Tibial nerve (tissue), 4 donors: ENCODE data around the gene RAI14. TPM values are rescaled to one million over a fixed set of nuclear protein-coding genes. Genes with fewer than 3 reads are reported as not detected.

Experiments
- DNase-seq, 2 donors: peaks; one replicate each; pipeline ENCODE4 v3.0.0-alpha.2; 2019; ENCODE audit warnings: low spot score in 2 of 2
- H3K27ac ChIP-seq, 4 donors: fragments of 200-600 bp; sonication (generic) in 3 of 4; one replicate each; pipeline ENCODE4 v1.5.1; 2017 to 2019; ENCODE audit warnings: mild to moderate bottlenecking in 1 of 4
- H3K27me3 ChIP-seq, 2 donors: fragments of 200-600 bp; sonication (generic) in 1 of 2; one replicate each; pipeline versions ENCODE4 v1.5.1 to v1.6.0; 2017 to 2019
- H3K36me3 ChIP-seq, 3 donors: fragments of 200-600 bp; sonication (generic); one replicate each; pipeline ENCODE4 v1.5.1; 2018 to 2019
- H3K4me1 ChIP-seq, 4 donors: fragments of 200-600 bp; sonication (generic) in 3 of 4; one replicate each; pipeline ENCODE4 v1.5.1; 2017 to 2019
- H3K4me3 ChIP-seq, 4 donors: fragments of 200-600 bp; sonication (generic) in 3 of 4; one replicate each; pipeline ENCODE4 v1.5.1; 2017 to 2019; ENCODE audit warnings: mild to moderate bottlenecking in 1 of 4, moderate library complexity in 1 of 4
- H3K9me3 ChIP-seq, 4 donors: fragments of 200-600 bp; sonication (generic) in 3 of 4; one replicate each; pipeline ENCODE4 v1.5.1; 2017 to 2019
- CTCF ChIP-seq, 5 experiments: fragments of 200-600 bp in 3 of 5; fragments of 450-650 bp in 2 of 5; sonication (generic) in 3 of 5; IDR thresholded peaks; one replicate each; pipeline ENCODE4 v1.5.1; 2016 to 2019; ENCODE audit warnings: antibody characterized with exemption in 5 of 5, mild to moderate bottlenecking in 3 of 5, moderate library complexity in 2 of 5
- EP300 ChIP-seq, 2 donors: sonication (generic); formaldehyde crosslinking; IDR thresholded peaks; one replicate each; pipeline ENCODE4 v1.6.1; 2017; ENCODE audit warnings: antibody characterized with exemption in 2 of 2, mild to moderate bottlenecking in 1 of 2
- POLR2A ChIP-seq, 2 donors: fragments of 450-650 bp; IDR thresholded peaks; one replicate each; pipeline ENCODE4 v1.6.1; 2017; ENCODE audit warnings: antibody characterized with exemption in 2 of 2, mild to moderate bottlenecking in 2 of 2, moderate library complexity in 2 of 2
- WGBS, 2 donors: methylation state at CpG; one replicate each; pipeline ENCODE4 v1.1.5; 2018; 5-methylcytosine and 5-hydroxymethylcytosine counted together
- total RNA-seq, 4 donors: library from RNA; depleted of rRNA; stranded (reverse); fragments of >200 nt; gene quantifications; one replicate each; pipeline ENCODE4 v1.1.0, GENCODE V29; 2016

The RAI14 gene
- total RNA-seq, 4 donors from 2014 or later = 42.8 to 72.2 (median 68.0) TPM

GRCh38 chr5:34666392-34667080 is 10.4 kb downstream of the RAI14 start:
- 84 to 88% methylated on average over 8 of the region's 8 CpGs for WGBS, 2 donors
- no peak overlapping the region for H3K27ac ChIP-seq
- no peak for DNase-seq

GRCh38 chr5:34667705-34668104 is 11.6 kb downstream of the RAI14 start:
- Histone ChIP-seq H3K4me3 (no peak overlapping the region), H3K27me3 (no peaks in the 10 kb centered on the region), H3K4me1 (peaks cover 0 to 17% (median 0%) of the 10 kb centered on the region in 4 donors), H3K36me3 (peaks cover 0 to 18% (median 0%) of the 10 kb centered on the region in 3 donors), H3K27ac (no peak overlapping the region), H3K9me3 (no peaks in the 10 kb centered on the region)
- WGBS, 2 donors = 62 to 71% methylated on average over 5 of the region's 5 CpGs
- no peak for DNase-seq
- TF ChIP-seq EP300 (IDR thresholded peaks at IDR 0.05) = no peak

More at GRCh38 chr5:34666392-34667080, 10.4 kb downstream of the RAI14 start:
- H3K4me1 ChIP-seq = peaks cover 0 to 17% (median 0%) of the 10 kb centered on the region in 4 donors
- TF ChIP-seq POLR2A (IDR thresholded peaks at IDR 0.05) (no peak), CTCF (IDR thresholded peaks at IDR 0.05) (no peak), EP300 (IDR thresholded peaks at IDR 0.05) (no peak)
- peaks cover 0 to 18% (median 0%) of the 10 kb centered on the region in 3 donors for H3K36me3 ChIP-seq
- no peaks in the 10 kb centered on the region for H3K27me3 ChIP-seq
- H3K4me3 ChIP-seq = no peak overlapping the region
- no peaks in the 10 kb centered on the region for H3K9me3 ChIP-seq

- DNase-seq = no peak
- Histone ChIP-seq H3K4me1 (peaks cover 0 to 32% (median 9%) of the 10 kb centered on the region in 4 donors), H3K27me3 (no peaks in the 10 kb centered on the region), H3K9me3 (no peaks in the 10 kb centered on the region), H3K36me3 (peaks cover 0 to 14% (median 0%) of the 10 kb centered on the region in 3 donors), H3K4me3 (no peak overlapping the region), H3K27ac (peak overlapping the region in 1 of 4 donors; percentile 13)
- TF ChIP-seq POLR2A (IDR thresholded peaks at IDR 0.05) (no peak), CTCF (IDR thresholded peaks at IDR 0.05) (no peak), EP300 (IDR thresholded peaks at IDR 0.05) (no peak)
- 38 to 41% methylated on average over 7 of the region's 7 CpGs for WGBS, 2 donors
These were observed 13.9 kb downstream of the RAI14 start for GRCh38 chr5:34669931-34670516.

- Histone ChIP-seq H3K9me3 (no peaks in the 10 kb centered on the region), H3K4me1 (peaks cover 0 to 34% (median 9%) of the 10 kb centered on the region in 4 donors), H3K4me3 (no peak overlapping the region), H3K36me3 (peaks cover 0 to 12% (median 0%) of the 10 kb centered on the region in 3 donors), H3K27ac (no peak overlapping the region), H3K27me3 (no peaks in the 10 kb centered on the region)
- WGBS, 2 donors = 86 to 91% methylated on average over 1 of the region's 1 CpG
- TF ChIP-seq POLR2A (IDR thresholded peaks at IDR 0.05) (no peak), CTCF (IDR thresholded peaks at IDR 0.05) (no peak), EP300 (IDR thresholded peaks at IDR 0.05) (no peak)
- DNase-seq = no peak
These were observed 16.1 kb downstream of the RAI14 start for GRCh38 chr5:34672196-34672595.

GRCh38 chr5:34673463-34674125 is 17.5 kb downstream of the RAI14 start:
- no peak for DNase-seq
- Histone ChIP-seq H3K9me3 (no peaks in the 10 kb centered on the region), H3K4me3 (no peak overlapping the region), H3K36me3 (no peaks in the 10 kb centered on the region), H3K4me1 (peaks cover 0 to 34% (median 9%) of the 10 kb centered on the region in 4 donors), H3K27ac (peak overlapping the region; percentile 26 to 82 (median 64)), H3K27me3 (no peaks in the 10 kb centered on the region)
- WGBS, 2 donors = 75 to 81% methylated on average over 4 of the region's 4 CpGs
- TF ChIP-seq EP300 (IDR thresholded peaks at IDR 0.05) (no peak), POLR2A (IDR thresholded peaks at IDR 0.05) (no peak), CTCF (IDR thresholded peaks at IDR 0.05) (no peak)
